Measurements from ENCODE around the gene PNMA1. TPM values are rescaled to one million over a fixed set of nuclear protein-coding genes. Genes with fewer than 3 reads are reported as not detected.

The PNMA1 gene
- total RNA-seq, 1 experiment from 2014 or later, result 43.3 TPM

DNA sequence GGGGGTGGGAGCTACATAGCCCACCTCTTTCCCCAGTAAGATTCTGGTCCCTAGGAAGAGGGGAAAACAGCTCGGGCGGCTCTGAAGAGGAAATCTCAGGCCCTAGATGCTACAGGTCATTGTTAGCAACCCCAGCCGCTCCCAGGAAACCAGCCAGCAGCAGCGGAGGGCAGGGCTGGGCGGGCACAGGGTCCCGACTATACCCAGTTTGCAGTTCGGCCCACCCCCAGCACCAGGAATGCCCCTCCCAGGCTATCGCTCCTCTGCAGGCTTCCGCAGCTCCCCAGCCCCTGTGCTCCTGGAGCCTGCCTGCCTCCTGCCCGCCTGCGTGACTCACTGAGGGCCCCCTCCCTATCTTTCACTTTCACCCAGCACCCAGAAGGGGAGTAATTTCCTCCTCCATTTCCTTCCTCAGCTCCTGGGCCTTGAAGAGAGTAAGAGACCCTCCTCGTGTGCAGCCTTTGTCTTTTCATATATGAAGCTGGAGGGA, 27.2 kb upstream of the PNMA1 start:
- H3K36me3 Mint-ChIP-seq (ENCODE audit: insufficient read depth, unreplicated experiment), result peaks cover 52% of the 10 kb centered on the region
- no TSS peak for BruUV-seq (replicated peaks)
- no peaks in the 10 kb centered on the region for H3K9me3 Mint-ChIP-seq (ENCODE audit: unreplicated experiment)
- peak overlapping the region; percentile 65 for H3K4me3 Mint-ChIP-seq (ENCODE audit: unreplicated experiment)
- TF ChIP-seq, protein P1, sequence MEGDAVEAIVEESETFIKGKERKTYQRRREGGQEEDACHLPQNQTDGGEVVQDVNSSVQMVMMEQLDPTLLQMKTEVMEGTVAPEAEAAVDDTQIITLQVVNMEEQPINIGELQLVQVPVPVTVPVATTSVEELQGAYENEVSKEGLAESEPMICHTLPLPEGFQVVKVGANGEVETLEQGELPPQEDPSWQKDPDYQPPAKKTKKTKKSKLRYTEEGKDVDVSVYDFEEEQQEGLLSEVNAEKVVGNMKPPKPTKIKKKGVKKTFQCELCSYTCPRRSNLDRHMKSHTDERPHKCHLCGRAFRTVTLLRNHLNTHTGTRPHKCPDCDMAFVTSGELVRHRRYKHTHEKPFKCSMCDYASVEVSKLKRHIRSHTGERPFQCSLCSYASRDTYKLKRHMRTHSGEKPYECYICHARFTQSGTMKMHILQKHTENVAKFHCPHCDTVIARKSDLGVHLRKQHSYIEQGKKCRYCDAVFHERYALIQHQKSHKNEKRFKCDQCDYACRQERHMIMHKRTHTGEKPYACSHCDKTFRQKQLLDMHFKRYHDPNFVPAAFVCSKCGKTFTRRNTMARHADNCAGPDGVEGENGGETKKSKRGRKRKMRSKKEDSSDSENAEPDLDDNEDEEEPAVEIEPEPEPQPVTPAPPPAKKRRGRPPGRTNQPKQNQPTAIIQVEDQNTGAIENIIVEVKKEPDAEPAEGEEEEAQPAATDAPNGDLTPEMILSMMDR (IDR thresholded peaks at IDR 0.05; ENCODE audit: unreplicated experiment), result no peak
- ChIA-PET POLR2A (interaction anchor here (0.6 to 9.8 kb wide), 18 partner anchors 8 to 278 kb away, joined by 3 to 296 read pairs (median 6); partner anchors contain the start of genes BBOF1, COQ6, ENTPD5 and FAM161B), CTCF (interaction anchor here (0.9 to 5.7 kb wide), 10 partner anchors 10 to 298 kb away, joined by 3 to 59 read pairs (median 4); no protein-coding TSS in a partner anchor)
- peak; percentile 84 for DNase-seq (ENCODE audit: unreplicated experiment)
- H3K27me3 Mint-ChIP-seq (ENCODE audit: insufficient read depth, unreplicated experiment), result no peaks in the 10 kb centered on the region
- intact Hi-C loops (cut with micrococcal nuclease), result loop anchor here (1.0 to 5.0 kb wide), 3 partner anchors 17 to 146 kb away; partner anchors contain the start of gene ZNF410
- peaks cover 55% of the 10 kb centered on the region for H3K4me1 Mint-ChIP-seq (ENCODE audit: insufficient read depth, unreplicated experiment)
- H3K27ac Mint-ChIP-seq (ENCODE audit: low read depth, unreplicated experiment), result peak overlapping the region; percentile 92

DNA sequence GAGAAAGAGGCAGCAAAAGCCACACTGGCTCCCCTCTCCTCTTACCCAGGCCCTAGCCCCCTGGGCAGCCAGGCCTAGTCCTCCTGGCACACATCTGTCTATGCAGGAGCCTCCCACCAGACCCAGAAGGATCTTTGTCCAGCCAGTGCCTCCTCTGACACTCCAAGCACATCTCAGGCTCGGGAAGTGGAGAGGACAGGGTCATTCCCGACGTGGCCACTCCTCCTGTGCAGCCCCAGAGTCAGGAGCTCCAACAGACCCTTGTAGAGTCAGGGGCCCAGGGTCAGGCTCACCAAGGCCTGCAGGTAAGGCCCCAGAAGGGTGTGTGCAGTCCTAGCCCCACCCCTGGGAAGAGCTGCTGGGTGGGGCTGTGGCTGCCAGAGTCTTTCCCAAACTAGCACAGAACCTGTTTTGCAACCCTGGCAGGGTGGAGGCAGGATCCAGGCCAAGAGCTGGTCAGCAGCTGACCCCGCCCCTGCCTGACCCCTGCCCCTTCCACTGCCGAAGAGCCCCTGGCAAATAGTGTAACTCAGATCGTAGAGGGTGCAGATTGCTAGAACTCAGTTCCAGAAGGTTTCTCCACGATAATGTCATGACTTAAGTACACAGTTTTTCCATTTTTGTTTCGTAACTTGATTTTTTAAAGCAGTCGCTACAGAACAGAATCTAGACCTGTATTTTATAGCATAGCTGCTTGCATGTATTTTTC, 26.6 kb upstream of the PNMA1 start:
- CTCF ChIA-PET, result interaction anchor here (0.7 to 5.7 kb wide), 12 partner anchors 9 to 298 kb away, joined by 3 to 59 read pairs (median 4); a partner anchor contains a TSS
- peaks cover 59% of the 10 kb centered on the region for H3K36me3 Mint-ChIP-seq (ENCODE audit: insufficient read depth, unreplicated experiment)

DNA sequence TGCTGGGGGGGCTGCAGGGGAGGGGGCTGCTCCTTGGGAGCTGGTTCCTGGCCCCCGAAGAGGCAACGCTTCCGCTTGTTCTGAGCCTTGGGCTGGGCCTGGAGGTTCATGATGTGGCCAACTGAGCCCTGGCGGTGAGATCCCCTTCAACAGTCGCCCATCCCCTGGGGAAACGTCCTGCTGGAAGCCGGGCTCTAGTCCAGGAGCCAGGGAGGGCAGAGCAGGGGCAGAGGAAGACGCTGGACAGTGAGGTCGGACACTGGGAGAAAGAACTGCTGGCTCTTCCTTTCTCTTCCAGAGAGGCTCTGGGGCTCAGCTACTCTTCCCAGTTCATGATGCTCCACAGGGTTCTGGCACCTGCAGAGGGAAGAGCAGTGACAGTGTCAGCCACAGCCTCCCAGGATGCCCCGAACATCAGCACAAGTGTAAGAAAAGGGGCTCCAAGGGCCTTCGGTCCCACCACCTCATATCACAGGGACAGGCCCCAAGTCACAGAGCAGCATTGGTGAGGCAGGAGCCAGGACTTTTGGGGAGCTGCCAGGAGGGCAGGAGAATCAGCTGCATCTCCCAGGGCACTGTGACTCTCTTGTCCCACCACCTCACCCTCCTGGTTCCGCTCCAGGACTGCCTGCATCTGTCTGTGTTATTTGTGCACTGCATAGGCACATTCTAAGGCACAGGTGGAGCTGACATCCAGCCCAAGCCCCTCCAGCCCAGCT, 25.9 kb upstream of the PNMA1 start:
- H3K27ac Mint-ChIP-seq (ENCODE audit: low read depth, unreplicated experiment), result peak overlapping the region; percentile 92
- no peak for DNase-seq (ENCODE audit: unreplicated experiment)
- POLR2A ChIA-PET, result interaction anchor here (0.9 to 9.8 kb wide), 12 partner anchors 8 to 147 kb away, joined by 3 to 296 read pairs (median 5); partner anchors contain the start of genes PTGR2 and ZNF410
- H3K4me3 Mint-ChIP-seq (ENCODE audit: unreplicated experiment), result peak overlapping the region; percentile 65
- H3K36me3 Mint-ChIP-seq (ENCODE audit: insufficient read depth, unreplicated experiment), result peaks cover 65% of the 10 kb centered on the region
- BruUV-seq (replicated peaks), result no TSS peak
- CTCF ChIA-PET, result interaction anchor here (0.5 to 5.7 kb wide), 6 partner anchors 8 to 81 kb away, joined by 3 to 59 read pairs (median 3); a partner anchor contains a TSS
- peaks cover 52% of the 10 kb centered on the region for H3K4me1 Mint-ChIP-seq (ENCODE audit: insufficient read depth, unreplicated experiment)
- intact Hi-C loops (cut with micrococcal nuclease), result loop anchor here (5.0 kb wide), 2 partner anchors 87 to 147 kb away; partner anchors contain the start of gene ZNF410
- H3K27me3 Mint-ChIP-seq (ENCODE audit: insufficient read depth, unreplicated experiment), result no peaks in the 10 kb centered on the region
- TF ChIP-seq, protein P1 (IDR thresholded peaks at IDR 0.05; ENCODE audit: unreplicated experiment), result no peak
- H3K9me3 Mint-ChIP-seq (ENCODE audit: unreplicated experiment), result no peaks in the 10 kb centered on the region

More for the DNA sequence above, 26.6 kb upstream of the PNMA1 start:
- TF ChIP-seq, protein P1 (IDR thresholded peaks at IDR 0.05; ENCODE audit: unreplicated experiment), result no peak
- POLR2A ChIA-PET, result interaction anchor here (0.6 to 9.8 kb wide), 20 partner anchors 9 to 278 kb away, joined by 3 to 296 read pairs (median 5); partner anchors contain the start of genes BBOF1, COQ6, ENTPD5 and FAM161B
- intact Hi-C loops (cut with micrococcal nuclease), result loop anchor here (1.0 to 5.0 kb wide), 3 partner anchors 18 to 147 kb away; partner anchors contain the start of gene ZNF410
- Mint-ChIP-seq H3K27me3 (ENCODE audit: insufficient read depth, unreplicated experiment) (no peaks in the 10 kb centered on the region), H3K9me3 (ENCODE audit: unreplicated experiment) (no peaks in the 10 kb centered on the region), H3K4me3 (ENCODE audit: unreplicated experiment) (peak overlapping the region; percentile 65), H3K27ac (ENCODE audit: low read depth, unreplicated experiment) (peak overlapping the region; percentile 92), H3K4me1 (ENCODE audit: insufficient read depth, unreplicated experiment) (peaks cover 55% of the 10 kb centered on the region)
- no TSS peak for BruUV-seq (replicated peaks)
- DNase-seq (ENCODE audit: unreplicated experiment), result peak; percentile 88
